ENCODE data around the gene TRIM31.

The TRIM31 gene

GRCh38 chr6:30075094-30075789 is 37.6 kb downstream of the TRIM31 start, which contains the start of gene RNF39:
Gene RNF39, minus strand, starts transcription at chr6:30075769. Its CDS starts 184 bp downstream, at chr6:30075585.
- FAIRE-seq: no peak

- FAIRE-seq: no peak
Observed at GRCh38 chr6:30074331-30075093, 38.4 kb downstream of the TRIM31 start.

GRCh38 chr6:30073489-30074235 is 39.2 kb downstream of the TRIM31 start:
- FAIRE-seq: no peak

GRCh38 chr6:30071858-30072257 is 41.0 kb downstream of the TRIM31 start:
- no peak for FAIRE-seq

- no peak for FAIRE-seq
Observed at GRCh38 chr6:30071081-30071818, 41.6 kb downstream of the TRIM31 start.

- no peak for FAIRE-seq
Observed at GRCh38 chr6:30067460-30068139, 45.3 kb downstream of the TRIM31 start.

- FAIRE-seq: peak; percentile 92
Observed at GRCh38 chr6:30066577-30067459, 46.1 kb downstream of the TRIM31 start, which contains the start of gene PPP1R11. Gene PPP1R11, plus strand, starts transcription at chr6:30067198. Its CDS starts 213 bp downstream, at chr6:30067411.

GRCh38 chr6:30066082-30066481 is 46.8 kb downstream of the TRIM31 start:
- FAIRE-seq: no peak

- FAIRE-seq: no peak
Observed at GRCh38 chr6:30063315-30063714, 49.6 kb downstream of the TRIM31 start.

- FAIRE-seq: no peak
Observed at GRCh38 chr6:30062471-30063178, 50.3 kb downstream of the TRIM31 start.

- no peak for FAIRE-seq
Observed at GRCh38 chr6:30061858-30062458, 50.9 kb downstream of the TRIM31 start.

GRCh38 chr6:30061092-30061857 is 51.6 kb downstream of the TRIM31 start, which contains the start of gene POLR1H:
Gene POLR1H, plus strand, starts transcription at chr6:30061265. Its CDS starts 260 bp downstream, at chr6:30061525.
- peak; percentile 76 for FAIRE-seq

- no peak for FAIRE-seq
Observed at GRCh38 chr6:30060606-30061091, 52.2 kb downstream of the TRIM31 start.

- no peak for FAIRE-seq
Observed at GRCh38 chr6:30055513-30055912, 57.4 kb downstream of the TRIM31 start.

GRCh38 chr6:30053682-30054081 is 59.2 kb downstream of the TRIM31 start:
- FAIRE-seq: no peak

Data from islet of Langerhans (tissue), 1 donor.